ENCODE measurements around the gene AIM2.
A peak's percentile ranks its signal among the peaks of the same experiment; 100 is the strongest.
"Not testable (repeated sequence)": the region's sequence is repeated elsewhere in the genome, so short reads cannot be mapped to it uniquely, and the experiment has no call there.

The AIM2 gene

DNA sequence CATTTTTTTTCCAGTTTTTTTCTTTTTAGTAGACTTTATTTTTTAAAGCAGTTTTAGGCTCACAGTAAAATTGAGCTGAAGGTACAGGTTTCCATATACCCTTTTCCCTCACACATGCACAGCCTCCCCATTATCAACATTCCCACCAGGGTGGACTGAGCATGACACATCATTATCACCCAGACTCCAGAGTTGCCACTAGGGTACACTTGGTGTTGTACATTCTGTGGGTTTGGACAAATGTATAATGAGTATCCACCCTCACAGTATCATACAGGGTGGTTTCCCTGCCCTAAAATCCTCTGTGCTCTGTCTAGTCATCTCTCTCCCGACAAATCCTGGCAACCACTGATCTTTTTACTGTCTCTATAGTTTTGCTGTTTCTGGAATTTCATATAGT, 3.0 kb upstream of the AIM2 start:
- no peak for DNase-seq (ENCODE audit: low read depth in 2 of 2)

DNA sequence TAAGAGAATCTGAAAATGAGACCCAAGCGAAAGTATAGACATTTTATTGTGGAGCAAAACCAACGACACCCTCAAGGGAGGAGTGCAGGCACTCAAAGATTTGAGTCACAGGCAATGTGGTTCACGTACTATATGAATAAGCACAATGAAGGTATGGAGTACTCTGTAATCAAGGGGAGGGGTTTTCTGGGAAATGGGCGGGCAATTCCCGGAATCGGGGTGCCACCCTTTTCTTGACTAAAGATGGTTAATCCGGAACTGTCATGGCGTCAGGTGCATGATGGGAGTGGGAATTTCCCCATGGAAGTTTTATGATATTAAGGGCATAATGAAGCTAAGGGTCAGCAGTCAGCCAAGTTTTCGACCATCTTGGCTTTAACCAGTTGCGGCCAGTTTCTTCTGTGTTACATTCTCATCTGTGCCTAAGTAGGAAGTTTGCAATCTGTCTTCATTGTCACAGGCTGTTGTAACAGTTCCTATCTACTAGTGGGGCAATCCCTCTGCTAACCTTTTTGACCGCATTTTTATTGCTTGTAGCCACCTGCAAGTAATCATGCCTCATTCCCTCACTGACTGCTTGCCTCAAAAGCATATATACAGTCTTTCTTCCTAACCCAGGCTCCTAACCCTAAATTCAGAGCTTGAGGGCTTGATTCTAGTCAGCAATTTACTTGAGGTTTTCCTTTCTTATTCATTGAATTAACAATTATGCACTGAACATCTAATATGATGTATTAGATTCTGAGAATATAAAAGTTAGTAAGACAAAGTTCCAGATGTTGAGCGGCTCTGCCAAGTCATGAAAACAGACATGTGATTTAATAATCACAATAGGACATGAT, 775 bp upstream of the AIM2 start:
- DNase-seq (ENCODE audit: low read depth in 2 of 2) = peak; percentile 48 to 52

DNA sequence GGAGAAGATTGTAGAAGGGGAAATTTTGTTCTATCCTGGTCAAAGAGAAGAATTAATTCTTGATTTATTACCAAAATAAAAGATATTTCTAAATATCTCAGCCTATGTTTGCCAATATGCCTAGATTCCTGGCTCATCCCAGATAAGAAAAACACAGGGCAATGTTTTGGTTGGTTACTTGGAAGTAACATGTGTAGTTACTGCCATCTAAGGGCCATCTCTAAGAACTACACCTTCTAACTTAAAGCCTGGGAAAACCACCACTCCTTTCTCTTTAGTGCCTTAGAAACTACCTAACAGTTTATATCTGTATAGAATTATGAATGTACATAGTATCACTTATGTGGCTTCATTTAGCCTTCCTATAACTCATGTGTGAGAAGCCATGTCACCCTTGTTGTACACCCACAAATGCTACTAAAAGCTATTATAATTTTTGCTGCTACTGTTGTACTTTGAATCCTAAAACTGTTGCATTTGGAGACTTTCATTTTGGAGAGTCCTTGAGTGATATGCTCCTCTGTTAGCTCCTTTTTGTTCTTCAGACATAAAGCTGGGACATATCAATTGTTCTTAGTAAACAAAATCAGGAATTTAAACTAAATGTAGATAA, 4.5 kb downstream of the AIM2 start:
- peak; percentile 36 to 37 for DNase-seq (ENCODE audit: low read depth in 2 of 2)

DNA sequence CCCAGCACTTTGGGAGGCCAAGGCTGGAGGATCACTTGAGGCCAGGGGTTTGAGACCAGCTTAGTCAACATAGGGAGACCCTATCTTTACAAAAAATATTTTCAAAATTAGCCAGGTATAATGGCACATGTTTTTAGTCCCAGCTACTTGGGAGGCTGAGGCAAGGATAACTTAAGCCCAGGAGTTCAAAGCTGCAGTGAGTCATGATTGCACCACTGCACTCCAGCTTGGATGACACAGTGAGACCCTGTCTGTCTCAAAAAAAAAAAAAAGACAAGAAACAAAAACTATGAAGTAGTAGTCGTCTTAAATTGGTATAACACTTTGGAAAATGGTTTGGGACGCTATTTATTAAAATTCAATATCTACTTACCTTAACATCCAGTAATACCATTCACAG, 7.7 kb downstream of the AIM2 start:
- no peak for DNase-seq (ENCODE audit: low read depth in 2 of 2)

GRCh38 chr1:159067699-159068621, 8.6 kb downstream of the AIM2 start:
- no peak for DNase-seq (ENCODE audit: low read depth in 2 of 2)

DNA sequence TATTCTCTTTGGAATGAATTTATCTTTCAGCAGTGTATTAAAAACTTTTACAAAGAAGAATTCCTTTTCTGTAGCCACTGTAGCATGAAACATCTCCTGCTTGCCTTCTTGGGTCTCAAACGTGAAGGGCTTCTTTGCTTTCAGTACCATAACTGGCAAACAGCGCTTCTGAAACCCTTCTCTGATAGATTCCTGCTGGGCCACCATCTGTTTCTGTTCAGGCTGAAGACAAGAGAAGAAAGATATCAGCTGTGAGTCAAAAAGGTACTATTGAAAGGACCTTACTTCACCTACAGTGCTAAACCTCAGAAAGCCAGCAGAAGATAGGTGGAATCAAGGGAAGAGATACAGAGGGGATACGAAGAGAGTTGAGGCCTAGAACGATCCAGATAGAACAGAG, 10.5 kb downstream of the AIM2 start:
- DNase-seq (ENCODE audit: low read depth in 2 of 2) = no peak

GRCh38 chr1:159065106-159065505, 11.5 kb downstream of the AIM2 start:
- DNase-seq (ENCODE audit: low read depth in 2 of 2) = no peak

- DNase-seq (ENCODE audit: low read depth in 2 of 2) = no peak
These were observed 17.8 kb downstream of the AIM2 start for GRCh38 chr1:159058751-159059150.

DNA sequence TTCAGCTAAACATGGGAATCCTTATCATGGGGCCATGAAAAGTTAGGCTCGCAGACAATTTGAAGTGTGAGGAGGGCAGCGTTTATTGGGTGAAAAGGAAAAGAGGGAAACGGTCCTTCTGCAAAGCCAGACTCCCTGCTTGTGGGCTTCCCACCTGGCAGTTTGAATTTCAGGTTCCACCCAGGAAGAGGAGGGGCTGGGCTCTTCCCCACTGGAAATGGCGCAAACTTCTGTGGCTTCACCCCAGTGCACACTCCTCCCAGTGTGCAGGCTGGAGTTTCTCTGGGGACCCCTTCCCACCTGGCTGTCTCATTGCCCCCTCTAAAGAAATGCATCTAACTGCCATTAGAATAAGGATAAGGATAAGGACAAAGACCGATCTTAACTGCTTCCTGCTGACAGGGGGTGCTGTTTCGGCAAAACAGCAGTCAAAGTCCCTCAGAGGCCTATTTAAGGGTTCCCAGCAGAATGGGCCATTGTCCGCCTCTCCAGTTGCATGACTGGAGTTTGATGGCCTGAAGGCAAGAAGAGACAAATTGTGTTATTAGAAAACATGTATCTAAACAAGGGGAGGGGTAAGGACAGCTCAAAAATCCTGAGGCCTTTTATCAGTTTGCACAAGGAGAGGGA, 20.4 kb downstream of the AIM2 start:
- DNase-seq (ENCODE audit: low read depth in 2 of 2) = no peak

DNA sequence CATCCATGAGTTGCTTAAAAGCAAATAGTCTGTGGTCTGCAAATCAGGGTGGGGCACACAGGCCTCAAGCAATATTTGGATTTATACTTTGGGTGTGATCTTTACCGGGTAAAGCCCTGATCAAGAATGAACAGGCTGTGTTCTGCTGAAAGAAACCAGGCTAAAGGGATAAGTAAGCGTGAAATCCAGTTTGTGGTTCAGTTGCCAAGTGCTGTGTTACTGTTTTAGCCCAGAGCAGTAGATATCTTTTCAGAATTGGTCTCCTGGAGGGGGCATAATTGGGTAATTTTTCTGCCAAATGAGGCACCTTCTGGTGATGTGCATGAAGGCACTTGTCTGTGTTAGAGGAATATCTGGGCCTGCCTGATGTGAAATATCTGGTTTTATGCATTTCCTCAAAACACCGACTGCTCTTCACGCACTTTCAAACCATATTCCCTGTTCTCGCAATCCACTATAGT, 21.4 kb downstream of the AIM2 start:
- no peak for DNase-seq (ENCODE audit: low read depth in 2 of 2)

DNA sequence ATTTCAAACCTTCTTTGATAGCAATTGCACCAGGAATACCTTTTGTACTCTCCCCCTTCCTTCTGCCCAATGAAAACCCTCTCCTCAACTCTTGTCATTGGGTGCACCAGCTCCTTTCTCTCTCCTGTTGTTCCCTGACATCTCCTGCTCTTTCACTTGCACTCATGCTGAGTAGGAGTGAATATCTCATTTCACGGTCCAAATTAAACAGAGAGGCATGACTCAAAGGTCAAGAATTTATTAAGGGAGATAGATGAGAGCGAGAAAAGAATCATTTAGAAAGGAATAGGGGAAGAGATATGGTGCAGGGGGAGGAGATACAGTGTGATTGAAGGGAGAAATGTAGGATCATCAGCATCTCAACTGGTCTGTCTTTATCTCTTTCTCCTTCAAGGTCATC, 22.1 kb downstream of the AIM2 start:
- DNase-seq (ENCODE audit: low read depth in 2 of 2) = no peak

GRCh38 chr1:159051436-159051835, 25.1 kb downstream of the AIM2 start:
- no peak for DNase-seq (ENCODE audit: low read depth in 2 of 2)

DNA sequence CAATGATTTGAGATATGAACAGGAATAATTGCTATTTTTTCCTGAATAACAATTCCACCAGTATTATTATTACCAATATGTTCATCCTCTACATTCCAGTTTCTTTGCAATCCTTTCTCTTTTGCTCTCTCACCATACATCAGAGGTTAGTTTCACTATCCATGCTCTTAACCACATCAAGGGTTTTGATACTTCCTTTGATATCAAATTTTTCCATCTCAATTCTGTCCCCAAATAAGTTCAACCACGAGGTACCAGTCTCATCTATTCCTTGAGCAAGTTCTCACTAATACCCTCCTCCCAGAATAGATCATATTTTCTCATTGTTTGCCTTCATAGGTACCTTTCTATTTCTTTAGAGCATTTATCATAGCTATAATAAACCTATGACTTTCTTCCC, 30.1 kb downstream of the AIM2 start:
- not testable (repeated sequence) for DNase-seq (ENCODE audit: low read depth in 2 of 2)

DNA sequence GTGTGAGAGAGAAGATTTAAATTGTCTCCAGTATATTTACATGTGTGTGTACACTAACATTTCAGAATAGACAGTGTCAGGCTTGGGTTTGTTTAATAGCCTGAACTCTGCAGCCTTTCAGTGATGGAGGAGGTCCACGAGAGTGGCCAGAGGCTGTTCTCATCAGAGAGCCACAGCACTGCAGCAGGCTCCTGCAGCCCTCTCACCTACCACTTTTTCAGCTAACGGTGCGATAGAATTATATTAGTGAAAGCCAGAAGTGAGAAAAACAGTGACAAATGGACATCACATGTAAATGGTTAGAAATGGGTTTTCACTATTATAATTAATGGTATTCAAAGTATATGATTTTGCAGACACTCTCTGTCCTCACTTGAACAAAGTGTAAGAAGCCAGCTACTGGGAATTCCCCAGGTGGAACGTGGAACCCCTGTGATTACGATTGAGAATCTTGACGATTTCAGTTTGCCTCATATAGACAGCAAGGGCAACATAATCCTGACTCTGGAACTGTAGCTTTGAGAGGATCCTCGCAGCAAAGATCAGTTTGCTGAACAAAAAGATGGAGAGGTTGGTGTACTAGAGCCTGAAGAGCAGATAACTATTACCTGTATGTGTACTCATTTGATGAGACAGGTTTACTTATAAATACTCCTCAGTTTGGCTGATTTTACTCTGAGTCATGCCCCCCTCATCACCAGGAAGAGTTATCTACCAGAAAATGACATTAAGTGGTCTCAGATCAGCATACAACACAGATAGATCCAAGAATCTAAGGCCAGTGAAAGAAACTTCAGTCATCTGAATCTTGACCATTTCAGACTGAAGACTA, 35.5 kb downstream of the AIM2 start:
- DNase-seq (ENCODE audit: low read depth in 2 of 2) = no peak

DNA sequence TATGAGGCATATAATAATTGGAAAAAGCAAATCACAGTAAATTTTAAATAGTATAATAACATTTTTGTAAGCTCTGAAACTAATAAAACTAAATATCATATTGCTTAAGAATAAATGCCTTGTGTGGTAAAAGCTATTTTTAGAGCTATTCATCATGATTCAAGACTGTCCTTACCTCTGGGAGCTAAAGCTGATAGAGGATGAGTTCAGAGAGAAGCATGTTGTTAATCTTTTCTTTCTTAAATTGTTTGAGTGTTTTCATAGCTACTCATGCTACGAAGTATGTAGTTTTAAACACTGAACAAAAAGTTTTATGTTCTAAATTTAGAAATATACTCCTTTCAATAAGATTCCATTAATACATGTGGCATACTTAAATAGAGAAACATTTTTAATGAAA, 36.4 kb downstream of the AIM2 start:
- DNase-seq (ENCODE audit: low read depth in 2 of 2) = peak; percentile 66 to 68

GRCh38 chr1:159030877-159031447, 45.6 kb downstream of the AIM2 start:
- DNase-seq (ENCODE audit: low read depth in 2 of 2) = no peak

DNA sequence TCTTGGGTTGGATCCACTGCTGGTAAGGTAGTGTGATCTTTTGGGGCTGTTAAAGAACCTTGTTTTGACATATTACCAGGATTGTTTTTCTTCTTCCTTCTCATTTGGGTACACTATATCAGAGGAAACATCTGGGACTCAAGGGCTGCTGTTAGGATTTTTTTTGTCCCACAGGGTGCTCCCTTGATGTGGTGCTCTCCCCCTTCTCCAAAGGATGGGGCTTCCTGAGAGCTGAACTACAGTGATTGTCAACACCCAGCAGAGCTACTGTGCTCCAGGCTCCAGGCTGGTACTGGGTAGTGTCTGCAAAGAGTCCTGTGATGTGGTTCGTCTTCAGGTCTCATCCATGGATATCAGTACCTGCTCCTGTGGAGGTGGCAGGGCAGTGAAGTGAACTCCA, 46.3 kb downstream of the AIM2 start:
- no peak for DNase-seq (ENCODE audit: low read depth in 2 of 2)

- not testable (repeated sequence) for DNase-seq (ENCODE audit: low read depth in 2 of 2)
These were observed 49.7 kb downstream of the AIM2 start for GRCh38 chr1:159026841-159027240.

GRCh38 chr1:159025043-159025442, 51.5 kb downstream of the AIM2 start:
- no peak for DNase-seq (ENCODE audit: low read depth in 2 of 2)

GRCh38 chr1:159023723-159024122, 52.8 kb downstream of the AIM2 start:
- no peak for DNase-seq (ENCODE audit: low read depth in 2 of 2)

Data from fibroblast of skin of left quadriceps (primary cell).